ENCODE data around the gene ALDOC. TPM values are rescaled to one million over a fixed set of nuclear protein-coding genes. Genes with fewer than 3 reads are reported as not detected.

ALDOC gene
- total RNA-seq, 1 donor from 2014 or later = 12.6 TPM

DNA sequence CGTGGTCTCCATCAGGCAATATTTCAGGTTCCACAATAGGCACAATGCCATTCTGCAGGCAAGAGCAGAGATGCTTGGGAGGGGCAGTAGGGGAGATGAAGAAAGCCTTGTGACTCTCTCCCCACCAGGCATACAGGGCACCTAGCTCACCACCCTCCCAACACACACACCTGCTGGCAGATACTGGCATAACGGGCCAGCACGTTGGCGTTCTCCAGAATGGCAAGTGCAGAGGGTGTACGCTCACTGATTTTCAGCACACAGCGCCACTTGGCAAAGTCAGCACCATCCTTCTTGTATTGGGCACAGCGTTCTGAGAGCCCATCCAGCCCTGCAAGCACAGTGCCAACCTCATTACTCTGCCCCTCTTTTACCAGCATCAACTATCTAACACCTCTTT, 2.2 kb downstream of the ALDOC start:
- Mint-ChIP-seq H3K36me3 (peaks cover 3% of the 10 kb centered on the region), H3K4me3 (no peak overlapping the region), H3K27ac (no peak overlapping the region), H3K4me1 (ENCODE audit: unreplicated experiment) (peaks cover 23% of the 10 kb centered on the region), H3K9me3 (no peaks in the 10 kb centered on the region), H3K27me3 (no peaks in the 10 kb centered on the region)
- TF ChIP-seq, protein P1, sequence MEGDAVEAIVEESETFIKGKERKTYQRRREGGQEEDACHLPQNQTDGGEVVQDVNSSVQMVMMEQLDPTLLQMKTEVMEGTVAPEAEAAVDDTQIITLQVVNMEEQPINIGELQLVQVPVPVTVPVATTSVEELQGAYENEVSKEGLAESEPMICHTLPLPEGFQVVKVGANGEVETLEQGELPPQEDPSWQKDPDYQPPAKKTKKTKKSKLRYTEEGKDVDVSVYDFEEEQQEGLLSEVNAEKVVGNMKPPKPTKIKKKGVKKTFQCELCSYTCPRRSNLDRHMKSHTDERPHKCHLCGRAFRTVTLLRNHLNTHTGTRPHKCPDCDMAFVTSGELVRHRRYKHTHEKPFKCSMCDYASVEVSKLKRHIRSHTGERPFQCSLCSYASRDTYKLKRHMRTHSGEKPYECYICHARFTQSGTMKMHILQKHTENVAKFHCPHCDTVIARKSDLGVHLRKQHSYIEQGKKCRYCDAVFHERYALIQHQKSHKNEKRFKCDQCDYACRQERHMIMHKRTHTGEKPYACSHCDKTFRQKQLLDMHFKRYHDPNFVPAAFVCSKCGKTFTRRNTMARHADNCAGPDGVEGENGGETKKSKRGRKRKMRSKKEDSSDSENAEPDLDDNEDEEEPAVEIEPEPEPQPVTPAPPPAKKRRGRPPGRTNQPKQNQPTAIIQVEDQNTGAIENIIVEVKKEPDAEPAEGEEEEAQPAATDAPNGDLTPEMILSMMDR (conservative IDR thresholded peaks at IDR 0.05) = no peak
- no peak for DNase-seq (ENCODE audit: extremely low spot score, unreplicated experiment)

DNA sequence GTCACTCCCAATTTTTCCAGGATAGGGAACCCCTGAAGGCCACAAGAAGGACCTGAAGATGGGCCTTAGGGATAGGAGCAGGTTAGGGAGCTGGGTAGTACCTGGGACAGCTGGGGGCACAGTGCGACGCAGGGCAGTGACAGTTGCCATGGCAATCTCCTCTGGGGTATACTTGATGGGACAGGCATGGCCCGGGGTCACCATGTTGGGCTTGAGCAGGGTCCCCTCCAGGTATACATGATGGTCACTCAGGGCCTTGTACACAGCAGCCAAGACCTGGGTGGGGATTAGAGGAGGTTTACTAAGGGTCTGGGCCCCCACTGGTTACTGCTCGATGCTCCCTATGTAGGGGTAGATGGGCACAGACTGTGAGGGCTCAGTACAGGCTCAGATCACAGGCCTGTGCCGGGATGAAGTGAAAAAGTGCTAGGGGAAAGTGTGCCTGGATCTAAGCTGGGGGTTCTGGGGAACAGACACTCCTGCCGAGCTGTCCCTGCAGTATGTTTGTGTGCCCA, 2.7 kb downstream of the ALDOC start:
- TF ChIP-seq, protein P1 (conservative IDR thresholded peaks at IDR 0.05) = no peak
- no peaks in the 10 kb centered on the region for H3K9me3 Mint-ChIP-seq
- H3K27ac Mint-ChIP-seq = no peak overlapping the region
- H3K4me3 Mint-ChIP-seq = no peak overlapping the region
- H3K27me3 Mint-ChIP-seq = no peaks in the 10 kb centered on the region
- peaks cover 26% of the 10 kb centered on the region for H3K4me1 Mint-ChIP-seq (ENCODE audit: unreplicated experiment)
- H3K36me3 Mint-ChIP-seq = peaks cover 5% of the 10 kb centered on the region
- DNase-seq (ENCODE audit: extremely low spot score, unreplicated experiment) = no peak

DNA sequence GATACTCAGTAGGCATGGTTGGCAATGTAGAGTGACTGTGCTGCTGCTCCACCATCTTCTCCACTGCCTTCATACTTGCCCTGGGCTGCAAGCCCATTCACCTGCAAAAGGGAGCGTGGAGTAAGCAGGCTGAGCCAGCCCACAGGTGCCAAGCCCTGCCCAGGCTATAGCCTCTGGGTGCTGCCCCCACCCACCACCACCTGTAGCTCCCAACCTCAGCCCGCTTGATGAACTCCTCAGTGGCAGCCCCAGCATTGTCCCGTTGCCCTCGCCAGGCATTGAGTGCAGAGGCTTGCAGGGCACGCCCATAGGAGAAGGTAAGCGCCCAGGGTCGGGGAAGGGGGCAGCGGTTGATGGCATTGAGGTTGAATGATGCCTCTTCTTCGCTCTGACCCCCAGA, 3.2 kb downstream of the ALDOC start:
- Mint-ChIP-seq H3K4me3 (no peak overlapping the region), H3K9me3 (no peaks in the 10 kb centered on the region)

DNA sequence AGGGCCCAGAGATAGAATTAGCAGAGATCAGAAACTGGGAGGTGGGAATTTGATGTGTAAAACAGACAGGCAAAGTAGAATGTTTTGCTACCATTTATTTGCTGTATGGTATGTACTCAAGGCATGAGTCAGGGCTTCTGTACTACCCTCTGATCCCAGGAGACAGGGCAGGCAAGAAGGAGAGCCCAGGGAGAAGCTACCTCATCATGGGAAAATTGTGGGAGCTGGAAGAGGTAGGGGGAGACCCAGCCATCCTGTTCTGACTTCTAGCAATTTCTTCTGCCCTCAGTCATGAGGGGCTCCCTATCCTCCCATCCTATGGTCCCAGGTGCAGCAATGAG, 3.7 kb downstream of the ALDOC start:
- H3K27ac Mint-ChIP-seq = no peak overlapping the region
- H3K27me3 Mint-ChIP-seq = no peaks in the 10 kb centered on the region
- no peak for DNase-seq (ENCODE audit: extremely low spot score, unreplicated experiment)
- H3K4me3 Mint-ChIP-seq = no peak overlapping the region
- no peaks in the 10 kb centered on the region for H3K9me3 Mint-ChIP-seq
- peaks cover 26% of the 10 kb centered on the region for H3K4me1 Mint-ChIP-seq (ENCODE audit: unreplicated experiment)
- H3K36me3 Mint-ChIP-seq = peaks cover 9% of the 10 kb centered on the region
- TF ChIP-seq, protein P1 (conservative IDR thresholded peaks at IDR 0.05) = no peak

More for the DNA sequence above, 3.2 kb downstream of the ALDOC start:
- TF ChIP-seq, protein P1 (conservative IDR thresholded peaks at IDR 0.05) = no peak
- Mint-ChIP-seq H3K27me3 (no peaks in the 10 kb centered on the region), H3K36me3 (peaks cover 6% of the 10 kb centered on the region), H3K4me1 (ENCODE audit: unreplicated experiment) (peaks cover 26% of the 10 kb centered on the region), H3K27ac (no peak overlapping the region)
- DNase-seq (ENCODE audit: extremely low spot score, unreplicated experiment) = no peak

DNA sequence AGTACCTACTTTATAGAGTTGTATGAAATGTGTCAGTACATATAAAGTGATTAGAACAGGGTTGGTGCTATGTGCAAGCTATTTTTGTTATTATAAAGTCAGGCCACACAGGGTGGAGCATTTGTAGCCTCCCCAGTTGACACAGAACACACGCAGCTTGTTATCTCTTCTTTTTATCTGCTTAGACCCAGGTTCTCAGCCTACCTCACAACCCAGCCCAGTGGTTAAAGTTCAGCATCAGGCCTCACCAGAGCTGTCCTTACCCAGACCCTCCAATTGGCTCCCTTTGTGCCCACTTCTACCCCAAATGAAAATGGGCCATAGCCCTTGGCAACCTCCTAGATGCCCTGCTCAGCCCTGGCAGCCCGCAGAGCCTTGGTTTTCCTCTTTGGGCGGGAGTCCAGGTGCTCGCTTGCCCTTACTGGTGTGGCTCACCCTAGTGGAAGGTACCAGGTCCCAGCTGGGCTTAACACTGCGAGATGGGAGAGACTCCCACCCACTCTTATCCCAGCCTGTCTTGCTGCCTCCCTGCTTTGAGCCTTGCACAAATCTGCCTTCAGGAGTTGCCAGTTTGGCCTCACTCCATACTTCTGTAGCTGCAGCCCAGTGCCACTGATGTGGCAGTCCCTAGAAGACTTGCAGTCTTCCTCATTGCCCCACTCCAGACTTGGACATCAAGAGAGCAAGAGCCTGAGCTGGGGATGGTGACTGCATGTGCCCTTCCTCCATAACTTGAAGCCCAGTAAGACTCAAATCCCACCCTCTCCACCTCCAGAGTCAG, 4.2 kb downstream of the ALDOC start:
- Mint-ChIP-seq H3K9me3 (no peaks in the 10 kb centered on the region), H3K36me3 (peaks cover 13% of the 10 kb centered on the region), H3K4me3 (peak overlapping the region; percentile 96), H3K27ac (peak overlapping the region; percentile 91), H3K27me3 (no peaks in the 10 kb centered on the region), H3K4me1 (ENCODE audit: unreplicated experiment) (peaks cover 31% of the 10 kb centered on the region)
- TF ChIP-seq, protein P1 (conservative IDR thresholded peaks at IDR 0.05) = no peak
- no peak for DNase-seq (ENCODE audit: extremely low spot score, unreplicated experiment)
